Esophagus squamous epithelium (tissue), 4 donors: ENCODE measurements around the gene TPPP2.

Experiments
- CTCF ChIP-seq, 6 experiments: fragments of 450-650 bp in 4 of 6; fragments of 200-600 bp in 2 of 6; sonication (generic) in 2 of 6; IDR thresholded peaks; one replicate each; pipeline ENCODE4 v1.5.1; 2016 to 2019; ENCODE audit warnings: antibody characterized with exemption in 6 of 6, mild to moderate bottlenecking in 4 of 6, moderate library complexity in 4 of 6
- POLR2A ChIP-seq, 4 donors: fragments of 450-650 bp; IDR thresholded peaks; one replicate each; pipeline ENCODE4 v1.6.1; 2017; ENCODE audit warnings: antibody characterized with exemption in 4 of 4, mild to moderate bottlenecking in 4 of 4, moderate library complexity in 3 of 4

GRCh38 chr14:21066882-21067502 is 37.0 kb downstream of the TPPP2 start:
- TF ChIP-seq CTCF (IDR thresholded peaks at IDR 0.05) (peak in 1 of 6 experiments; percentile 30), POLR2A (IDR thresholded peaks at IDR 0.05) (no peak)
